ENCODE measurements around the gene ZFYVE9.

ZFYVE9 gene

GRCh38 chr1:52127181-52128180 is 14.4 kb upstream of the ZFYVE9 start:
- TF ChIP-seq POLR2A (IDR thresholded peaks at IDR 0.05; ENCODE audit: extremely low read depth, insufficient read length) (no peak), CTCF (IDR thresholded peaks at IDR 0.05; ENCODE audit: low read depth, low read length) (peak; percentile 47)
- H3K4me3 ChIP-seq (ENCODE audit: low read depth, low read length) = no peak overlapping the region
- DNase-seq (ENCODE audit: low read depth) = peak; percentile 68

- H3K4me3 ChIP-seq (ENCODE audit: low read depth, low read length) = no peak overlapping the region
- peak; percentile 85 for DNase-seq (ENCODE audit: low read depth)
- TF ChIP-seq MAX (IDR thresholded peaks at IDR 0.05; ENCODE audit: low read depth, low read length) (peak; percentile 54), POLR2A (IDR thresholded peaks at IDR 0.05; ENCODE audit: extremely low read depth, insufficient read length) (no peak), MYC (IDR thresholded peaks at IDR 0.05; ENCODE audit: low read depth, low read length) (peak; percentile 46; the same call in 1 of the 2 replicates), CTCF (IDR thresholded peaks at IDR 0.05; ENCODE audit: low read depth, low read length) (no peak)
Measured at GRCh38 chr1:52139817-52140540, 1.9 kb upstream of the ZFYVE9 start.

GRCh38 chr1:52140633-52141512 is 1.0 kb upstream of the ZFYVE9 start:
- peak; percentile 66 for DNase-seq (ENCODE audit: low read depth)
- no peak for TF ChIP-seq MYC (IDR thresholded peaks at IDR 0.05; ENCODE audit: low read depth, low read length)
- TF ChIP-seq POLR2A (IDR thresholded peaks at IDR 0.05; ENCODE audit: extremely low read depth, insufficient read length) = no peak
- no peak for TF ChIP-seq MAX (IDR thresholded peaks at IDR 0.05; ENCODE audit: low read depth, low read length)
- TF ChIP-seq CTCF (IDR thresholded peaks at IDR 0.05; ENCODE audit: low read depth, low read length) = no peak
- H3K4me3 ChIP-seq (ENCODE audit: low read depth, low read length) = no peak overlapping the region

GRCh38 chr1:52142220-52143183 is 613 bp downstream of the ZFYVE9 start:
- peak; percentile 74 for DNase-seq (ENCODE audit: low read depth)

More at GRCh38 chr1:52142220-52143183, 613 bp downstream of the ZFYVE9 start:
- TF ChIP-seq MAX (IDR thresholded peaks at IDR 0.05; ENCODE audit: low read depth, low read length) (no peak), POLR2A (IDR thresholded peaks at IDR 0.05; ENCODE audit: extremely low read depth, insufficient read length) (no peak), MYC (IDR thresholded peaks at IDR 0.05; ENCODE audit: low read depth, low read length) (no peak; the same call in 1 of the 2 replicates), CTCF (IDR thresholded peaks at IDR 0.05; ENCODE audit: low read depth, low read length) (no peak)
- peak overlapping the region; percentile 72 for H3K4me3 ChIP-seq (ENCODE audit: low read depth, low read length)

All from NB4 (cell line).